ENCODE measurements around the gene TMEM150B. TPM values are rescaled to one million over a fixed set of nuclear protein-coding genes. Genes with fewer than 3 reads are reported as not detected.

The TMEM150B gene
- total RNA-seq, 1 experiment from 2014 or later = not detected

Other genes starting within 250 kb of the TMEM150B start
- gene EPS8L1, start 249.5 kb downstream of the TMEM150B start, total RNA-seq (2014; rRNA removed) = 75.3 and 75.8 TPM in 2 replicates
- gene PPP1R12C, start 207.7 kb downstream of the TMEM150B start, total RNA-seq (2014; rRNA removed) = 136 and 180 TPM in 2 replicates
- 266 and 317 TPM in 2 replicates for gene TNNT1, start 176.1 kb downstream of the TMEM150B start, total RNA-seq (2014; rRNA removed)
- 32.4 and 40.1 TPM in 2 replicates for gene TNNI3, start 167.6 kb downstream of the TMEM150B start, total RNA-seq (2014; rRNA removed)
- 30.0 and 45.7 TPM in 2 replicates for gene DNAAF3, start 158.7 kb downstream of the TMEM150B start, total RNA-seq (2014; rRNA removed)
- 0.40 and 2.5 TPM in 2 replicates for gene SYT5, start 145.1 kb downstream of the TMEM150B start, total RNA-seq (2014; rRNA removed)
- gene PTPRH, start 115.8 kb downstream of the TMEM150B start, total RNA-seq (2014; rRNA removed) = 8.1 and 10.9 TPM in 2 replicates
- 11.1 and 11.8 TPM in 2 replicates for gene TMEM86B, start 96.6 kb downstream of the TMEM150B start, total RNA-seq (2014; rRNA removed)
- gene PPP6R1, start 66.3 kb downstream of the TMEM150B start, total RNA-seq (2014; rRNA removed) = 159 and 221 TPM in 2 replicates
- 122 and 148 TPM in 2 replicates for gene HSPBP1, start 45.2 kb downstream of the TMEM150B start, total RNA-seq (2014; rRNA removed)
- gene BRSK1, start 41.3 kb downstream of the TMEM150B start, total RNA-seq (2014; rRNA removed) = 5.1 and 8.7 TPM in 2 replicates
- gene KMT5C, start 14.5 kb upstream of the TMEM150B start, total RNA-seq (2014; rRNA removed) = 21.9 and 36.6 TPM in 2 replicates
- 0.80 and 2.4 TPM in 2 replicates for gene COX6B2, start 29.4 kb upstream of the TMEM150B start, total RNA-seq (2014; rRNA removed)
- not detected in 2 replicates for gene GARIN5B, start 37.9 kb upstream of the TMEM150B start, total RNA-seq (2014; rRNA removed)
- gene IL11, start 45.1 kb upstream of the TMEM150B start, total RNA-seq (2014; rRNA removed) = 7.5 and 10.7 TPM in 2 replicates
- not detected in 2 replicates for gene TMEM190, start 51.5 kb upstream of the TMEM150B start, total RNA-seq (2014; rRNA removed)
- gene TMEM238, start 59.0 kb upstream of the TMEM150B start, total RNA-seq (2014; rRNA removed) = 22.1 and 22.8 TPM in 2 replicates
- 550 and 836 TPM in 2 replicates for gene RPL28, start 60.6 kb upstream of the TMEM150B start, total RNA-seq (2014; rRNA removed)
- gene UBE2S, start 82.4 kb upstream of the TMEM150B start, total RNA-seq (2014; rRNA removed) = 2,068 and 2,245 TPM in 2 replicates
- not detected in 2 replicates for gene SHISA7, start 118.0 kb upstream of the TMEM150B start, total RNA-seq (2014; rRNA removed)
- 251 and 270 TPM in 2 replicates for gene ISOC2, start 136.3 kb upstream of the TMEM150B start, total RNA-seq (2014; rRNA removed)
- gene C19orf85, start 139.4 kb upstream of the TMEM150B start, total RNA-seq (2014; rRNA removed) = not detected in 2 replicates
- gene ZNF628, start 151.3 kb upstream of the TMEM150B start, total RNA-seq (2014; rRNA removed) = 11.8 and 24.2 TPM in 2 replicates
- gene NAT14, start 159.8 kb upstream of the TMEM150B start, total RNA-seq (2014; rRNA removed) = 17.5 and 21.0 TPM in 2 replicates
- 0.17 TPM in 1 of 2 replicates, not detected in the other for gene SSC5D, start 163.1 kb upstream of the TMEM150B start, total RNA-seq (2014; rRNA removed)
- gene SBK2, start 211.8 kb upstream of the TMEM150B start, total RNA-seq (2014; rRNA removed) = not detected in 2 replicates
- gene SBK3, start 220.2 kb upstream of the TMEM150B start, total RNA-seq (2014; rRNA removed) = 0.46 TPM in 1 of 2 replicates, not detected in the other

Measured in PC-3 (cell line).